ENCODE data around the gene WDR90.
A peak's percentile ranks its signal among the peaks of the same experiment; 100 is the strongest.

WDR90 gene

DNA sequence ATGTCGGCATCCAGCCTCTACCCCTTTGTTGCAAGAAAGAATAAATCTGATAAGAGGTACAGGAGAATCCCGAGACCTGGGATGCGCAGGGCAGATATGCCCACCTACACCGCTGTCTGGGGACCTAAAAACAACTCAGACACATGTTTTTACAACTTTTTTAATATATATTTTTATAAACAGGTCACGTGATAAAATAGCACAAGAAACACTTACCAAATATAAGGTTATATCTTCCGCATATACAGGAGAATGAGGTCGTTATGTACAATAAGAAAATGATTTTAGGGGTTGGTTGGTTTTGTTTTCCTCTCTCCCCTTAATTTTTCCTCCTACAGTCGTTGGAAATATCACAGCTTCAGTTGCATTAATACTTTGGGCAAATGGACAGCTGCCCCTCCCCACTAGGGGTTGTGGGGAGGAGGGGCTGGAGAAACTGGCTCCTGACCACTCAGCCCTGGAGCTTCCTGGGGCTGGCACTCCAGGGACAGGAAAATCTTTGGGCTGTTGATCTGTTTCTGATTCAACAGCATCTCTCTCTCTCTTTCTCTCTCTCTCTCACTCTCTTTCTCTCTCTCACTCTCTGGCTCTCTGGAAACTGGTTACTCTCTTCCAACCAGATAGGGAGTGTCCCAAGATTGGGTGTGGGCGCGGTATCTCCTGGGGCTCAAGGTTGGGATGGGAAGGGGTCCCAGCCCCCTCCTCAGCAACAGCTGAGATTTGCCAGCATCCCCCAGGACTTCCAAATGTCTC is 43.4 kb downstream of the WDR90 start:
- DNase-seq, result no peak

DNA sequence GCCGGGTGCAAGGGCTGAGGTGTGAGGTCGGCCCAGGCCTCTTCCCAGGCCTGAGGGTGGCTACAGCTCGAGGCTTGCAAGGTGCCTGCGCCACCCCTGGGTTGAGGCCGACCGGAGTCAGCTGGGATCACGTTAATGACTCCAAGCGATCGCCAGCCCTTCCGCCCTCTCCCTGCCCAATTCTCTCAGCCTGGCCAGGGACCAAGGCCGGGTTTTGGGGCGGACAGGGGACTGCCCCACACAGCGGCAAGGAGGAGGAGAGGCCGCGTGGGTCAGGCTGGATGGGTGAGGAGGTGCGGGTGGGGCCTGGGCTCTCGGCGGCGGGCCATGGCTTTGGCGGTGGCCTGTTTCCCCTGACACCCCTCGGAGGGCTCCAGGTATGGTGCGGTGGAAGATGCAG is 44.2 kb downstream of the WDR90 start:
- DNase-seq, result no peak

- no peak for DNase-seq
Observed at GRCh38 chr16:693766-694165, 44.6 kb downstream of the WDR90 start.

DNA sequence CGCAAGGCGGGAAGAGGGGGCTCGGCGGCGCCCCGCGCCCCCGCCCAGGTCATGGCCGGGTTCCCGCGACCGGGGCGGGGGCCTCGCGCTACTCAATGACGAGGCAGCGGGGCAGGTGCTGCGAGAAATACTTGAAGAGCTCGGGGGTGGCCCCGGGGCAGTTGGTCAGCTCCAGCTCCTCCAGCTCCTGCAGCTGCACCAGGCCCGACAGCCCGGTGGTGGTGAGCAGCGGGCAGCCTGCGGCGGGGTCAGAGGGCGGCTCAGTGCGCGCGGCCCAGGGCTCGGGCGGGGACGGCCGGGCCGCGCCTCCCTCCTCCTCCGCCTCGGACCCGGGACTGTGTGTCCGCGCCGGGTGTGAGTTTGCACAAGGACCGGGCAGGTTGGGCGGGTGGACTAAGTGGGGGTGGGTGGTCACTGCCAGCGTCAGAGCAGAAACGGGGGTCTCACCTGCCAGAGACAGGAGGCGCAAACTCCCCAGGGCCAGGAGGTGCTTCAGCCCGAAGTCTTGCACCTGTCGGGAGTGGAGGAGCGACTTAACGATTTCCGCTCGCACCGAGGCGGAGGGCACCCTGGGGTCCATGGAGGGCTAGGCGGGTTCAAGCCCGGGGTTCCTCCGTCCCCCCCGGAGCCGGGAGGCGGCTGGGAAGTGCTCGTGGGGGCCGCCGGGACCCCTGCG is 45.2 kb downstream of the WDR90 start:
- DNase-seq, result no peak

- no peak for DNase-seq
Observed at GRCh38 chr16:694863-695354, 45.7 kb downstream of the WDR90 start.

- no peak for DNase-seq
Observed at GRCh38 chr16:695355-696089, 46.4 kb downstream of the WDR90 start.

DNA sequence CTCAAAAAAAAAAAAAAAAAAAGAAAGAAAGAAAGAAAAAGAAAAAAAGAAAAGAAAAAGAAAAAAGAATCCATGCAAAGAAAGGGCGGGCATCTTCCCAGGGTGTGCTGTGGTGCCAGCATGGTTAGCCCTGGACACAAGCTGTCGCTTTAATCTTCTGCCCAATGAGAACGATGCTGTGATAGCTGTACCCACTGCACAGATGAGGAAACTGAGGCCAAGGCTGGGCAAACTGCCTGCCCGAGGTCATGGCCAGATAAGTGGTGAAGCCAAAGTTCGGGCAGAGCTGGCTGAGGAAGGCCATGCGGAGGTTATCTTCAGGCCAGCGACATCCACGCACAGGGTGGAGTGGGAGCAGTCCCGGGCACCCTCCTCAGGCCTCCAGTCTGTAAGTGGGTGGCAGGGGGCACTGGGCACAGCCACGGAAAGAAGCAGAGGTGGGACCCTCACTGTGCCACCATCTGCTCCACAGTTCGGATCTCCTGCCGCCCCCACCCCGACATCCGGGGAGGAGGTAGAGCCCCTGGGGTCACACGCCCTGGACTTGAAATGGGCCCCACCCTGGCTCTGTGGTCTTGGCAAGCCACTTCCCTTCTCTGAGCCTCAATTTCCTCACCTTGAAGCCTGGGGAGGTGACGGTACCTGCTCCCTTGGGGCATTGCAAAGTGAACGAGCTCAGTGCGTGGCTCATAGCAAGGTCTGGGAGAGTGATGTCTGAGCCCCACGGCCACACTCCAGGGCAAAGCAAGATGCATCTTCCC is 49.9 kb downstream of the WDR90 start:
- no peak for DNase-seq

DNA sequence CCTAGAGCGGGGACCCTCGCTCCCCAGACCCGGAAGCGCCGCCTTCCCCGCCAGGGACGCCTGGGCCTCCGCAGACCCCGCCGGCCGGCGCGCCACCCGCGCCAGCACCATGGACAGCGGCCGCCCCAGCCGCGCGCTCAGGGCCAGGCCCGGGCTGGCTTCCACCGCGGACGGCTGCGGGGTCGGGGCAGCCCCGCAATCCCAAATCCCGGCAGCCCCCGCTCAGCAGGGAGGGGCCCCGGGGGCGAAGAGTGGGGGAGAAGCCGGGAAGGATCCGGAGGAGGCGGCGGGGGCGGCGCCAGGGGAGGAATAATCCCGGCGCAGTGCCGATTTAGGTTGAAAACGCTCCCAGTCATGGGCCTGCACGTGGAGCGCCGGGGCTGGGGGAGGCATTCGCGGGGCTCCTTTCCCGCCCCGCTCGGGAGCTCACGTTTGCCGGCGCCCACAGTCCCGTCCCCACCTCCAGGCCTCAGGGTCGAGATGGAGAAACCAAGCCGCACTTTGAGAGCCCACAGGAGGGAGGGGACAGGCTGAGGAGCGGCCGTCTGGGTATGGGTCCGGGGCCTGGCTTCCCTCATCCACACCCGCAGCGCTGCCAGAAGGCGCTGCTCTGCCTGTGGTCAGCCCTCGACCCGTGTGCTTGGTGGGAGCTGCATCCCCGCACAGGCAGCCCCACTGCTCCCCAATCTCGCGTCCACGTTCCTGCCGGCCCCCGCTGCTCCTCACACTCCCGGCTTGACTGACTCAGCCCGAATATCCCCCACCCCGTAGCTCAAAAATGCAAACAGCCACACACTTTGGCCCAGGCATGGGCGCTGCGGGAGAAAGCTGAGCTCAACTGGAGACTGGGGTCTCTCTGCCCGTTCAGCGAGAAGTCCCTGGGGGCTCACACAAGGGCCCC is 51.8 kb downstream of the WDR90 start:
- no peak for DNase-seq

- no peak for DNase-seq
Observed at GRCh38 chr16:702341-702740, 53.2 kb downstream of the WDR90 start.

GRCh38 chr16:703406-703805 is 54.2 kb downstream of the WDR90 start:
- DNase-seq, result no peak

- DNase-seq, result no peak
Observed at GRCh38 chr16:704047-704446, 54.9 kb downstream of the WDR90 start.

DNA sequence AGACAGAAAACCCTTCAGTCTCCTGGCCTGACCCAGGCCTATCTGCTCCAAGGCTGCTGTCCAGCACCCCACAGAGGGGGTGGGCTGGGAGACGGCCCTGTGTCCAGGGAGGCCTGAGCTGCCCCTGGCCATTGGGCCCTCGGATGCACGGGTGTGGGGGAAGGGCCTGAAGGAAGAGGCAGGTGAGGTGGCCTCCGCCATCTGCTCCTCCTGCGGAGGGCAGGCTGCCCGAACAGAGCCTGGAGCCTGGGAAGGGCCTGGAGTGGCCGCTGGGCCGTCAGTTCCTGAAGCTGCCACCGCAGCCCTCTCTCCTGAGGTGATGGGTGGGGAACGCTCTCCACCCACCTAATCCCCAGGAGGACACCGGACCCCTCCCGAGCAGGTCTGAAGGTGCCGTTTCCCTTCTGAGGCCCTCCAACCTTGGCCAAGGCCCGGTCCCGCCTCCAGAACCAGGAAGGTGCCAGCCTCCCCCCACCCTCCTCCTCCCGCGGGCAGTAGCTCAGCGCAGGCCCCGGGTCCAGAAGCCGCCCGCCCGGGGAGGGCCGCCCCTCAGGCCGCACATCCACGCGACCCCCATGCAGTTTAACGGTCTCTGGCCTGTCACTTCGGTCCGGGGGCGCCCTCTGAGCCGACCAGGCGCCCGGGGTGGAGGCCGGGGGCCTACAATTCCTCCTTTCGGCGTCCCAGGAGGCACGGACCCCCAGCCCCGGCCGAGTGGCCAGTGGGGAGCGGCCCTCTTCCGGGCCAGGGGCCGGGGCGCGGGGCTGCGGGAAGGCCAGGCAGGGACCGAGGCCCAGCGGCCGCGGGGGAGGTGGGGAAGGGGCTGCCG is 55.6 kb downstream of the WDR90 start:
- no peak for DNase-seq

GRCh38 chr16:705431-706188 is 56.4 kb downstream of the WDR90 start, which contains the start of gene FBXL16:
Gene FBXL16 (minus strand): TSS chr16:705801. CDS start chr16:697405, 8,396 bp downstream.
- DNase-seq, result peak; percentile 74

GRCh38 chr16:706189-707061 is 57.3 kb downstream of the WDR90 start:
- DNase-seq, result no peak

DNA sequence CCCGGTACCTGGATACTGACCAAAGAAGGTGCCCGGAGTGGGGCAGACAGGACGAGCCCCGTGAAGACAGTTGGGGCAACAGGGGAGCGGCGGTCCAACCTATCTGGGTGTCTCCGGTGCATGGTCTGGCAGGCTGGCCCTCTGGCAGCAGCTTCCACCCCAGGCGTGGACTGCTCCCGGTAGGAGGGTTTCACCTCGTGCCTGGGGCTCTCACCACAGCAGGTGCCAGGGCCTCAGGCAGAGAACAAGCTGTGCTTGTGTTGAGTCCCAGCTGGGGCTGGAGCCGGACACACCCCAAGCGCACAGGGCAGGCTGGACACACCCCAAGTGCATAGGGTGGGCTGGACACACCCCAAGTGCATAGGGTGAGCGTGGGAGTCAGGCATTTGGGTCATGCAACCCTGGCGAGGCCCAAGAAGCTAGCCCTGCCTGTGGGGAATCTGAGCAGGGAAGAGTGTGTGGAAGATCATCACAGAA is 57.9 kb downstream of the WDR90 start:
- DNase-seq, result no peak

DNA sequence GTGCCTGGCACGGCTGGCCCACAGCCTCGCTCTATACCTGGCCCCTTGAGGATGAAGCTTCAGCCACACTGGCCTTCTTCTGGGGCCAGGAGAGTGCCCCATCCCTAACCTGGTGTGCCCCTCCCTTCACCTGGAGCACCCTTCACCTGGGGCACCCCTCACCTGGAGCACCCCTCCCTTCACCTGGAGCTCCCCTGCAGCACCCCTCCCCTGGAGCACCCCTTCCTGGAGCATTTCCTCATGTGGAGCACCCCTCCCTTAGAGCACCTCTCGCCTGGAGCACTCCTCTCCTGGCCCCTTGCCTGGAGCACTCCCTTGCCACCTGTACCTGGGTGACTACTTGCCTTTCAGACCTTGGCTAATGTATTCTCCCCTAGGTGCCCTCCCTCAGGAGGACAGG is 58.9 kb downstream of the WDR90 start:
- no peak for DNase-seq

DNA sequence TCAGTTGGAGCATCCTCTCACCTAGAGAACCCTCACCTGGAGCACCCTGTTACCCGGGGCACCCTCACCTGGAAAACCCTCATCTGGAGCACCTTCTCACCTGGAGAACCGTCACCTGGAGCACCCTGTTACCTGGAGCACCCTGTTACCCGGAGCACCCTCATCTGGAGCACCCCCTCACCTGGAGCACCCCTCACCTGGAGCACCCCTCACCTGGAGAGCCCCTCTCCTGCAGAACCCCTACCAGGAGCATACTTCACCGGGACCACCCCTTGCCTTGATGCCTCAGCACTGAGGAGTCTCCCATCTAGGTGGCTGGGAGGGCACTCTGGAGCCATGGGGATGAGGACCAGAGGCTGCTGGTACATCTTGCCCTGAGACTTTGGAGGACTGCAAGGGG is 59.8 kb downstream of the WDR90 start:
- no peak for DNase-seq

GRCh38 chr16:709566-710499 is 60.7 kb downstream of the WDR90 start:
- DNase-seq, result peak; percentile 84

Measured in midbrain (tissue), 1 donor.